IPS-18a (cell line): ENCODE results near the gene HES6.

Source experiments
- H3K27ac ChIP-seq: one replicate; pipeline ENCODE4 v1.5.1; 2013; ENCODE audit warnings: low read length
- H3K27me3 ChIP-seq: one replicate; pipeline ENCODE4 v1.6.1; 2013; ENCODE audit warnings: mild to moderate bottlenecking, low read length; ENCODE audit not compliant: control insufficient read depth, insufficient read depth
- H3K36me3 ChIP-seq: one replicate; pipeline ENCODE4 v1.6.1; 2013; ENCODE audit warnings: low read depth, low read length; ENCODE audit not compliant: control insufficient read depth
- H3K4me1 ChIP-seq: one replicate; pipeline ENCODE4 v1.6.1; 2013; ENCODE audit warnings: low read depth, low read length; ENCODE audit not compliant: control insufficient read depth
- H3K4me3 ChIP-seq: one replicate; pipeline ENCODE4 v1.5.1; 2013; ENCODE audit warnings: low read length
- H3K9ac ChIP-seq: one replicate; pipeline ENCODE4 v1.6.1; 2013; ENCODE audit warnings: mild to moderate bottlenecking, low read length, moderate library complexity
- H3K9me3 ChIP-seq: one replicate; pipeline ENCODE4 v1.6.1; 2013; ENCODE audit warnings: low read depth, low read length; ENCODE audit not compliant: control insufficient read depth

Gene HES6

DNA sequence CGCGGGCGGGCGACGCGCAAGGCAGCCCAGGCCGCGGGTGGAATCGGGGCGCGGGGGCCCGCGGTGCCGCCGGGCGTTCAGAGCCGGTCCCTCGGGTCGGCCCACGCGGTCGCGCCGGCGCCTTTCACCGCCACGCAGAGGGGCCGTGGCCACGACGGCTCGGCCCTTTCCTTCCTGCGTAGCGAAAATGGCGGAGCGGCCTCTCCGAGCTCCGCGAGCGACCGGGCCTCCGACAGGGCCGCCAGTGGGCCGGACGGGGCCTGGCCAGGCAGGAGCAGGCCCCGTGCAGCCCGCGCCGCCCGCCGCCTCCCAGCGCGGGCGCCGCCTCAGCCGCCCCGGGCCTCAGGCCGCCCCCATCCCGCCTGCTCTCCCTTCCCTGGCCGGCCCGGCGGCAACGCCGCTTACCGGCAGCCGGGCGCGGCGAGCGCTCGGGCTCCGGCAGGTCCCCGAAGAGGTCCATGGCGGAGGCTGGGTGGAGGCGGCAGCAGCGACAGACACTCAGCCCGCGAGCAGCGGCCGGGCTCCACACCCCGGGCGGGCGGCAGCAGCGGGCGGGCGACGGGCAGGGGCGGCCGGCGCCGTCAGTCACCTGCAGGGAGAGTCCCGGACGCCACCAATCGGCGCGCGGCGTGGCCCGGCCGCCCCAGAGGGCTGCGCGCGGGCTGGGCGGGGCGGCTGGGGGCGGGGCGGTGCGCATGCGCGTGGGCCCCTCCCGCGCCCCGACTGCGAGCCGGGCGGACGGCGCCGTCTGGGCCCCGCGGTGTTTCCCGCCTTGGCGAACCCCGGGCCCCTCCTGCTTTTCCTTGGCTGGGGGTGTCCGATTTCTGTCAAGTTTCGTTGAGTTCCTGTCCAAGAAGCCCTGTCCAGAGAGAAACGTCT is 36.5 kb downstream of the HES6 start, which contains the start of gene ILKAP:
Gene ILKAP (minus strand): TSS at position 602 of the 879 bp plus-strand sequence. CDS start 142 bp downstream, at position 460.
- peak within 1 kb of the TSS; percentile 54 for H3K9ac ChIP-seq

DNA sequence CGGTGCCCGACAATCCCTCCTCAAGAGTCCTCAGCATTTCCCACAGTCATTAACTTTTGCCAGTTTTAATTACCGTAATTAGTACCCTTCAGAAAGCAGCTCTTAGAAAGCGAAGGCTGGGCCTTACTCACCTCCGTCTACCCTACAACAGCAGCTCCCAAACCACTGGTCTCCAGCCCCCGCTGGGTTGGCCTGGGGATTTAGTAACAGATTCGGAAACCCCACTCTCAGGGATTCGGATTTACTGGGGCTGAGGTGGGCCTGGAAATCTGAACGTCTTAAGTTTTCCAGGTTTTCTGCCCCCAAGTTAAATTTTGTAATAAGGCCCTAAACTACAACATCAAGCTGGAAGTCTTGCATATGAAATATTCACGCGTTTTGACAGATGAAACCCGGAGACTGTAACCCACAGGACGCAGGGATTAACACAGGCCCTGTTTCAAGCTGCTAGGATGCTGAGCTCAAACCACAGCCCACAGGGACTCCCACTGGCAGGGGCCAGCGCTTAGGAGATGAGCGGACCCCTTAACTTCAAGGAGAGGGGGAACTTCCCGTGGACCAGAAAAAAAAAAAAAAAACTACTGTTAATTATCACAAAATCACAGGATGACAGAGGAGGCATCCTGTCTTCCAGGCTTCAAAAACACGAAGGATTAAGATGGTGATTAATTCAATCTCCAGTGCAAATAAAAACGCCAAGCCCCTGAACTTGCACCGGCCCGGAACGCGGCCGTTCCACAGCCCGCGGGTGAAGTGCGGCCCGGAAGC is 37.3 kb downstream of the HES6 start:
- Histone ChIP-seq H3K4me3 (peak overlapping the region; percentile 80), H3K4me1 (no peaks in the 10 kb centered on the region), H3K9ac (peak overlapping the region; percentile 54), H3K27ac (no peak overlapping the region), H3K27me3 (peaks cover 12% of the 10 kb centered on the region), H3K9me3 (no peaks in the 10 kb centered on the region), H3K36me3 (no peaks in the 10 kb centered on the region)

More for the DNA sequence above, 36.5 kb downstream of the HES6 start, which contains the start of gene ILKAP:
- no peaks in the 10 kb centered on the region for H3K4me1 ChIP-seq
- no peak within 1 kb of the TSS for H3K27ac ChIP-seq
- peak within 1 kb of the TSS; percentile 80 for H3K4me3 ChIP-seq
- H3K36me3 ChIP-seq, result no peaks in the 10 kb centered on the region
- H3K9me3 ChIP-seq, result no peaks in the 10 kb centered on the region
- H3K27me3 ChIP-seq, result peaks cover 16% of the 10 kb centered on the region

DNA sequence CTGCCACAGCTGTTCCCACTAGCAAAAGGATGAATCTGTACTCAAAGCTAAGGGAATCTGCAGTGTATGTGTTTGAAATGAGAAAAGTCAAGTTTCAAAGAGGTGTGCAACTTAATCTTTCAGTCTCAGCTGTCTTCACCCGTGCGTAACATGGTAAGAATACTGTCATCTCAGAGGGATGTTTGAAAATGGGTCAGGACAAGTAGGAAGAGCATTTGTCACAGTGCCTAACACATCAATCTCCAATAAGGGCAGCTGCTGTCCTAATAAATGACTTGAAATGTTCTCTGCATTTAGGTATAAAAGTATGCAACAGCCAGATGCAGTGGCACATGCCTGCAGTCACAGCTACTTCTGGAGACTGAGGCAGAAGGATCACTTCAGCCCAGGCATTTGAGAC is 49.4 kb downstream of the HES6 start:
- Histone ChIP-seq H3K27ac (no peak overlapping the region), H3K4me3 (no peak overlapping the region), H3K36me3 (peaks cover 67% of the 10 kb centered on the region)

More for the DNA sequence above, 49.4 kb downstream of the HES6 start:
- Histone ChIP-seq H3K4me1 (no peaks in the 10 kb centered on the region), H3K9ac (no peak overlapping the region), H3K9me3 (no peaks in the 10 kb centered on the region), H3K27me3 (no peaks in the 10 kb centered on the region)
